ENCODE measurements around the gene TMEM214.

TMEM214 gene

GRCh38 chr2:27049422-27050280 lies 16.9 kb downstream of the TMEM214 start:
- TF ChIP-seq SIN3A (IDR thresholded peaks at IDR 0.05; ENCODE audit: borderline replicate concordance, insufficient read depth, low read length) (no peak), POLR2AphosphoS5 (IDR thresholded peaks at IDR 0.05; ENCODE audit: low read depth, low read length) (no peak), FOXP2 (optimal IDR thresholded peaks at IDR 0.05; ENCODE audit: borderline replicate concordance, extremely low read depth, extremely low read length, insufficient read depth) (no peak), TAF1 (IDR thresholded peaks at IDR 0.05; ENCODE audit: borderline replicate concordance, insufficient read depth, low read length) (0 out of 2 replicates have a peak, but pooled peaks have one; percentile 29)

- TF ChIP-seq SIN3A (IDR thresholded peaks at IDR 0.05; ENCODE audit: borderline replicate concordance, insufficient read depth, low read length), result no peak
- TF ChIP-seq FOXP2 (optimal IDR thresholded peaks at IDR 0.05; ENCODE audit: borderline replicate concordance, extremely low read depth, extremely low read length, insufficient read depth), result no peak
- 0 out of 4 replicates have a peak, but pooled peaks of 1 of the 2 experiments have one; percentile 30 for TF ChIP-seq REST (IDR thresholded peaks at IDR 0.05; ENCODE audit: insufficient read depth in 1 of 2, low read depth in 2 of 2, low read length in 2 of 2)
- TF ChIP-seq TAF1 (IDR thresholded peaks at IDR 0.05; ENCODE audit: borderline replicate concordance, insufficient read depth, low read length), result no peak
- no peak for TF ChIP-seq POLR2AphosphoS5 (IDR thresholded peaks at IDR 0.05; ENCODE audit: low read depth, low read length)
These were observed 17.7 kb downstream of the TMEM214 start for GRCh38 chr2:27050281-27050995.

GRCh38 chr2:27050996-27051901 lies 18.5 kb downstream of the TMEM214 start, which contains the start of gene AGBL5:
AGBL5 (plus strand) TSS chr2:27051668; CDS start chr2:27052959, 1,291 bp downstream.
- peak; percentile 86 for TF ChIP-seq POLR2AphosphoS5 (IDR thresholded peaks at IDR 0.05; ENCODE audit: low read depth, low read length)
- no peak for TF ChIP-seq TAF1 (IDR thresholded peaks at IDR 0.05; ENCODE audit: borderline replicate concordance, insufficient read depth, low read length)
- peak in 1 of 2 experiments; percentile 12; a peak in 1 of 4 replicates for TF ChIP-seq REST (IDR thresholded peaks at IDR 0.05; ENCODE audit: insufficient read depth in 1 of 2, low read depth in 2 of 2, low read length in 2 of 2)

- no peak for TF ChIP-seq FOXP2 (optimal IDR thresholded peaks at IDR 0.05; ENCODE audit: borderline replicate concordance, extremely low read depth, extremely low read length, insufficient read depth)
- no peak for TF ChIP-seq POLR2AphosphoS5 (IDR thresholded peaks at IDR 0.05; ENCODE audit: low read depth, low read length)
- TF ChIP-seq REST (IDR thresholded peaks at IDR 0.05; ENCODE audit: insufficient read depth in 1 of 2, low read depth in 2 of 2, low read length in 2 of 2), result no peak
- TF ChIP-seq SIN3A (IDR thresholded peaks at IDR 0.05; ENCODE audit: borderline replicate concordance, insufficient read depth, low read length), result no peak
- no peak for TF ChIP-seq TAF1 (IDR thresholded peaks at IDR 0.05; ENCODE audit: borderline replicate concordance, insufficient read depth, low read length)
These were observed 19.3 kb downstream of the TMEM214 start for GRCh38 chr2:27051902-27052645.

Data from PFSK-1 (cell line).